CD4-positive, alpha-beta T cell treated with Interleukin-4 for 1 hour (primary cell): Measurements from ENCODE around the gene GLIS1.

Experiments used
- DNase-seq, 2 donors: peaks; one replicate each; pipeline ENCODE4 v3.0.0-alpha.2; 2020 to 2022

GLIS1 gene

GRCh38 chr1:53502641-53503432 lies 236.1 kb downstream of the GLIS1 start:
- no peak for DNase-seq

- DNase-seq, result no peak
Measured at GRCh38 chr1:53501065-53502005, 237.6 kb downstream of the GLIS1 start.

GRCh38 chr1:53500204-53501064 lies 238.5 kb downstream of the GLIS1 start:
- no peak for DNase-seq

- DNase-seq, result no peak
Measured at GRCh38 chr1:53499257-53500203, 239.4 kb downstream of the GLIS1 start.

- no peak for DNase-seq
Measured at GRCh38 chr1:53498555-53499131, 240.3 kb downstream of the GLIS1 start.

- DNase-seq, result no peak
Measured at GRCh38 chr1:53495633-53496345, 243.2 kb downstream of the GLIS1 start.

GRCh38 chr1:53490351-53490750 lies 248.6 kb downstream of the GLIS1 start:
- no peak for DNase-seq

GRCh38 chr1:53486395-53487026 lies 252.5 kb downstream of the GLIS1 start:
- DNase-seq, result no peak

GRCh38 chr1:53485478-53486394 lies 253.2 kb downstream of the GLIS1 start:
- peak; percentile 41 to 54 for DNase-seq

- DNase-seq, result no peak
Measured at GRCh38 chr1:53484705-53485477, 254.1 kb downstream of the GLIS1 start.

GRCh38 chr1:53483656-53484055 lies 255.3 kb downstream of the GLIS1 start:
- DNase-seq, result no peak

GRCh38 chr1:53483170-53483569 lies 255.8 kb downstream of the GLIS1 start:
- DNase-seq, result no peak

GRCh38 chr1:53482441-53483153 lies 256.4 kb downstream of the GLIS1 start:
- no peak for DNase-seq

- no peak for DNase-seq
Measured at GRCh38 chr1:53481456-53481855, 257.5 kb downstream of the GLIS1 start.

- no peak for DNase-seq
Measured at GRCh38 chr1:53480678-53481077, 258.3 kb downstream of the GLIS1 start.

- DNase-seq, result no peak
Measured at GRCh38 chr1:53478502-53478818, 260.5 kb downstream of the GLIS1 start.

- no peak for DNase-seq
Measured at GRCh38 chr1:53477651-53478501, 261.1 kb downstream of the GLIS1 start.
